ENCODE measurements around the gene PRKCB.

GRCh38 chr16:23947838-23948237 lies 112.1 kb downstream of the PRKCB start:
- TF ChIP-seq CTCF (conservative IDR thresholded peaks at IDR 0.05; ENCODE audit: low read length) (no peak), EZH2phosphoT487 (IDR thresholded peaks at IDR 0.05; ENCODE audit: borderline replicate concordance) (no peak)
